CD4-positive, alpha-beta T cell treated with Interleukin-2 at 100 ng/mL for 4 hours (primary cell): ENCODE results near the gene SCN10A.

ENCODE experiments used
- DNase-seq: peaks from one replicate; pipeline ENCODE4 v3.0.0-alpha.2; 2020; ENCODE audit warnings: low spot score

Gene SCN10A

GRCh38 chr3:38816026-38816425, at the start of gene SCN10A:
Gene SCN10A, minus strand, starts transcription at chr3:38816217. Its CDS starts 22,207 bp downstream, at chr3:38794010.
- DNase-seq: no peak

GRCh38 chr3:38853011-38853410, 37.0 kb upstream of the SCN10A start:
- no peak for DNase-seq

- peak; percentile 1 for DNase-seq
These were observed 27.9 kb upstream of the SCN10A start for GRCh38 chr3:38843898-38844297.

DNA sequence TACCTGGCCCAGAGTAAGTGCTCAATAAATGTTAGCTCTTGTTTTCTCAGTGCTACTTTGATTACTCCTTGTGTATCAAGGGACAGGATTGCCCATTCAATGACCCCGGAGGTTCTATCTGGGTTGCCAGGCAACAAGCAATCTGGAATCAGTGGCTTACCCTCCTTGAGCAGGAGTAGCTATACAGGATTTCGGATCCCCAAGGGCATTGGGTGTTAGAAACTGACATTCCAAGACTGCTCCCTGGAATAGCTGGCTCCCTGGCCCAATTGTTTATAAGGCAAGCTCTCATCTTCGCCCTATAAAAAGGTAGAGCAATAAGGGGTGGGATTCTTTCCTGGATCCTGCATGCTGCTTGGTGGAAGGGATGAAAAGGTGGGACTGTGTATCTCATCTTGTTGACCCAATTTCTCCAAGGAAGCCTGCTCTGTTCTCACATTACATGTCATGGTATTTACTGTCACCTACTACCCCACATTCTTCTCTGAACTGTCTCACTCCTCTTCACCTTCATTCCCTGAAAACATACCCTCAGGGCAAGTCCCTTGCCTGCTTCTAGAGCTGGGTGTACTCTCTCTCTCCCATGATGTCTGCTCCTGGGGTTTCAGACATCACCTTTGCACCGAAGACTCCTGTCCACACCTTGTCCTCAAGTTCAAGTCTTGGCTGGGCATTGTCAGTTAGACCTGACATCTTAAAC, 26.4 kb upstream of the SCN10A start:
- no peak for DNase-seq

DNA sequence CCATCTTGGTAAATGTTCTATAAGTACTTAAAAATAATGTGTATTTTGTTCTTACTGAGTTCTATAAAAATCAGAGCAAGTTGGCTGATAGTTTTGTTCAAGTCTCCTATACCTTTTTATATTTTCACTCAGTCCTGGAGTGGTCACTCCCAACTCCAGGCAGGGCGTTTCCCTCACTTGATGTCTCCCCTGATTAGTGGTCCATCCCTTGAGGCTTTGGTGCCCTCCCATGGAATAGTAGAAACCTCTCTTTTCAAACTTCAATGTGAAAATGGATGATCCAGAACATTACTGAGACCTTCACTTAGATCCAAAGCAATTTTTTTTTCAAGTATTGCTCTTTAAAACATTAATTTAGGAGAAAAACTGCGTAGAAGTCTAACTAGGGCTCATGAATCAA, 25.0 kb upstream of the SCN10A start:
- no peak for DNase-seq

DNA sequence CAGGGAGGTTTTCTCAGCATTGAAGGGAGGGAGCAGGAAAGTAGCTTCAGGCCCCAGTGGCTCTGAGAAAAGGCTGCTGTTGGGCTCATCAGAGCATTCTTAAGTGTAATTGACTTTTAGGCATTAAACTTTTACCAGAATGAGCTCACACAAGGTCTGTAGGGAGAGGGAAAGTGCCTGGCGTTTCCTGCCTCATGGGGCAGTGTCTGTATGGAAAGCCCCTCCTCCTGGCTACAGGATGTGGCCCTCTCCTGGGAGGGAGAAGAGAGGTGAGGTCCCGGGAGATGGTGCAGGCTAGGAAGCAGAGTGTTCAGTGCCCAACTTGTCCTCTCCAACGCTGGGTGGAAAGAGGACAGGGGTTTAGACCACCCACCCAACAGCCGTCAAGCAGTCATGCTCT, 21.3 kb upstream of the SCN10A start:
- no peak for DNase-seq

DNA sequence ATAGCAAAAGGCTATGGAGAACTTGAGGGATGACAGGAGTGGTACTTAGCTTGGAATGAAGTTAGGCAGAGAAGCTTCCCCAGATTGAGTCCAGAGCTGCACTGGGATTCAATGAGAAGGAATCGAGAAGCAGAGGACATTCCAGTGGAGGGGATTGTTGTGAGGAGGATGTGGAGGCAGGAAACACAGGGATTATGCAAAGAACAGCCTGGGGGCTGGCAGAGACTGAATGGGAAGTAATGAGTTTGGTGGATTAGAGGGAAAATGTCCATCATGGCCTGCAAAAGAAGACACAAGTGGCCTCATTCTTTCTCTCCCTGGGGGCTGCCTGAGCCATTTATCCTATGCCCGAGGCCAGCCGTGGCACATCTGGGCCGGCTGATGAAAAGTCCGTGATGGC, 20.5 kb upstream of the SCN10A start:
- no peak for DNase-seq

GRCh38 chr3:38835939-38836338, 19.9 kb upstream of the SCN10A start:
- DNase-seq: no peak

- no peak for DNase-seq
These were observed 18.7 kb upstream of the SCN10A start for GRCh38 chr3:38834717-38835116.

- DNase-seq: no peak
These were observed 18.1 kb upstream of the SCN10A start for GRCh38 chr3:38834110-38834509.

DNA sequence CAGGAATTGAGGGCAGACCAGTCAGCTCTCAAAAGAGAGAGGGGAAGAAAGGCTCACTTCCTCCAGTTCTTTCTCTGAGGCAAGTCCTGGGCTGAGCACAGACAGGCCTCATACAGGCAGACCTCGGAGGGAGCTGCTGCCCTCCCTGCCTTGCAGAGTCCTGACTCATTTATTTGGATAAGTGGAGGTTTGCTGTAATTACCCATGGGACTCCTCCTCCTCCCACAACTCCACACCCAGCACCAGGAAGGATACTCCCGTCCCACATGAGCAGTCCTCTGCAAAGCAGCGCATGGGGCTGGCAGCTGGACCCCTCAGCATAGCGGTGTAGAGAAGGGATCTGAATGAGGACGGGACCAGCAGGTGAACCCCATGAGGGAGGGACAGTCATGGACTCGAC, 13.4 kb upstream of the SCN10A start:
- DNase-seq: no peak

DNA sequence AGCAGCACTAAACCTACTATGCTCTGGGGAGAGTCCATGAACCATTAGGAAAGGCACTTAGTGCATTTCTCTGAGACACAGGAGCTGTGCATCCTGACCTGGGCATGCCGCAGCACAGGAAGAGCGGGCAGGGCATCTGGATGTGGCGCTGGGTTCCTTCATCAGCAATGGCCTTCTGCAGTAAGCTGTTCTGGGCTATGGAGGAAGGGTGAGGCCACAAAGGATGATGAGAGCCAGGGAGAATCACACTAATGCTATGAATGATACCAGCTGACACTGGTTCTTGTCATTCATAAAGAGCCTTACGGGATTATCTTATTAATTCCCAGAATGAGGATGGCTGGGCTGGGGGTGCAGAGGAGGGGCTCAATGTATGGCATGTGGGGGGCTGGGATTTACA, 12.7 kb upstream of the SCN10A start:
- DNase-seq: no peak

DNA sequence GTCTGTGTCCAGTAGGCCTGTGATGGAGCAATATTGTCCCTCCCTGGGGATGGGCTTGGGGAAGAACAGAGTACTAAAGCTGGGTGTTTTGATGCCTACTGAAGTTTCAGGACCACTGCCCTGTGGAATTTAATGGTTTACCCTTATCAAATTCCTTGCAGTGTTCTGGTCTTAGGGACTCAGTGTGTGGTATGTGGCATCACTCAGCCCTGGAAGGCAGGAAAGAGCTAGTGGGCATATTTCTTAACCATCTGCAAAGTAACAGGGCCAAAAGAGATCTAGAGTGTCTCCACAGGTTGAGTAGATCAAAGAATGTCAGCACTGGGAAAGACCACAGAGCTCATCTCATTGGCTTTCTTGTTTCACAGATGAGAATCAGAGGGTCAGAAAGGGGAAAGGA, 11.8 kb upstream of the SCN10A start:
- no peak for DNase-seq

GRCh38 chr3:38826001-38826400, 10.0 kb upstream of the SCN10A start:
- DNase-seq: no peak

DNA sequence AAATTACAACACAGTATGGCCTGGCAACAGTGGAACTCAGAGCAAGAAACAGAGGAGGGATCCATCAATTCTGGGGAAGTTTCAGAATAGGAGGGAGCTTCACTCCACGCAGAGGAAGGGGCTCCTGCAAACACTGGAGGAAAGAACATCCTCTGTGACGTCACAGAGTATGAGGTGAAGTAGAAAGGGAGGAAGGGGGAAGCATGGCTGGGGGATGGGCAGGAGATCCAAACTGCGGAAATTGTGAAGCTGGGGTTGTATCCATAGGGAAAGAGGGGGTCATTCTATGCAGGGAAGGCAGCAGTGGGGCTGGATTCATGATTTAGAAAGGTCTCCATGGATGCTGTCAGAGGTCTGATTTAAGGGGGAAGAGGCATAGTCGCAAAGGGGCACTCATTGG, 8.3 kb upstream of the SCN10A start:
- no peak for DNase-seq

DNA sequence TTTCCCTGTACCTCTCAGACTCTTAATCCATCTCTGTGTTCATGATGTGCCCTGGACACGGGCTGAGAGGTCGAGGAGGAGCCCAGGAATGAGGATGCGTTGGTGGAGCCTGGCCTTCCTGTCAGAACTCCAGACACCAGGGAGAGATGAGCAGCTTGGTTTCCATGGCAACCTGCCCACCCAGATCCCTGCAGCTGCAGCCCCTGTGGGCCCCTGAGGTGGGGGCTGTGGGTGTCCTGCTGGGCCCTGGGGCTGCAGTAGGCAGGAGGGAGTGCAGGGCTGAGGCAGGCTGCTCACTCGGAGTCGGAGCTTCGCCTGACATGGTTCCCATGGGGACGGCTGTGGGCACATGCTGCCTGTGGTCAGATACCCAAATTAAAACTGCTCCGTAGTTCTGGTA, 7.7 kb upstream of the SCN10A start:
- DNase-seq: no peak

DNA sequence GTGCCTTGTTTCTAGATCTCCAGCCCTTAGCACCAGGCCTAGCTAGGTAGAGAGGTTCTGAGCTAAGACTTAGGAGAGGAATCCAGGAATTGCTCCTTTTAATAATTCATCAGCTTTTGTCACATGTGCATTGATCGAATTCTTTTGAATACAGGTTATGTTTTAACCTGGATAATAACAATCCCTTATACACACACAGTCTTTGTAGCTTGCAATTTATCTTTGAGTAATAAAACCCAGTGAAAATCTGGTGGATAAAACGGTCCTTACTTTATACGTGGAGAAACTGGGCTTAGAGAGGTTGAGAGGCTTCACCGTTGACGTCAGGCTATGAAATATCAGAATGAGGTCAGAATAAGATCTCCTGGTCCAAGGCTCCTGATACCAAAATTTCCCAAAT, 7.2 kb upstream of the SCN10A start:
- DNase-seq: no peak

DNA sequence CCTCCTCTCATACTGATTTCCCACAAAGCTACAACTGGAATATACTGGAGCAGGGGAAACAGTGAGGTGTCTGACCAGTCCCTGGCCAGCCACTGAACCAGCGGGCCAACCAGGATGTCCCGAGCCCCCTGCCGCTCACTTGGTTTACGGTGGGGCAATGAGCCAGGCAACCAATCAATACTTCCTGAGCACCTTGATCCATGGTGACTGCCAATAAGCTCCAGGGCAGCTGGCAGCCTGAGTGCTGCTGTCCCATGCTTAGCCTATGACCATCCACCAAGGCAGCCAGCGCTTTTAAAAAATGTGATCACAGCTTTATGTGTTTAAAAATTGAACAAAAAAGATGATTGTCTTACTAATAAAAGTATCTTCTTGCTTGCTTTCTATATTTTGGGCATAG, 4.2 kb downstream of the SCN10A start:
- DNase-seq: no peak

GRCh38 chr3:38805765-38806386, 10.1 kb downstream of the SCN10A start:
- no peak for DNase-seq

- no peak for DNase-seq
These were observed 11.0 kb downstream of the SCN10A start for GRCh38 chr3:38805004-38805403.

GRCh38 chr3:38800511-38800910, 15.5 kb downstream of the SCN10A start:
- DNase-seq: no peak

GRCh38 chr3:38793721-38794120, 22.3 kb downstream of the SCN10A start:
- DNase-seq: no peak

DNA sequence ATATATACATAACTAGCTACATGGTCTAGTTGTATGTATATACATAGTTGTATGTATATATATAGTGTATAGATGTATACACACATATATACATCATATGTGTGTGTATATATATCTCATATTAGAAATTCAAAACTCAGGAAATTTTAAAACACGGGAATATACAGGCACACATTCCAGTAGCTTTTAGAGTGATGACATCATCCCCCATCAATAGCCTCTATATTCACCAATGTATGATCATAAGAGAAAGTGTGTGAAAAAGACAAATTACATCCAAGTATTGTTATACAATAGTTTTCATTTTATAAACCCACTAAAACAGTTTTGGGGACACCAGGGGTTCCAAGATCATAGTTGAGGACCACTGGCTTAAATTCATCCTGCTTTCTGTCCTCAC, 23.0 kb downstream of the SCN10A start:
- no peak for DNase-seq

- no peak for DNase-seq
These were observed 33.9 kb downstream of the SCN10A start for GRCh38 chr3:38782148-38782547.
